ENCODE results near the gene FCER2. TPM values are rescaled to one million over a fixed set of nuclear protein-coding genes. Genes with fewer than 3 reads are reported as not detected.

FCER2 gene
- total and polyA plus RNA-seq, 2 of the 13 experiments (the other 11 are each of a cell fraction or from before 2014, with no cell fraction given), result not detected

DNA sequence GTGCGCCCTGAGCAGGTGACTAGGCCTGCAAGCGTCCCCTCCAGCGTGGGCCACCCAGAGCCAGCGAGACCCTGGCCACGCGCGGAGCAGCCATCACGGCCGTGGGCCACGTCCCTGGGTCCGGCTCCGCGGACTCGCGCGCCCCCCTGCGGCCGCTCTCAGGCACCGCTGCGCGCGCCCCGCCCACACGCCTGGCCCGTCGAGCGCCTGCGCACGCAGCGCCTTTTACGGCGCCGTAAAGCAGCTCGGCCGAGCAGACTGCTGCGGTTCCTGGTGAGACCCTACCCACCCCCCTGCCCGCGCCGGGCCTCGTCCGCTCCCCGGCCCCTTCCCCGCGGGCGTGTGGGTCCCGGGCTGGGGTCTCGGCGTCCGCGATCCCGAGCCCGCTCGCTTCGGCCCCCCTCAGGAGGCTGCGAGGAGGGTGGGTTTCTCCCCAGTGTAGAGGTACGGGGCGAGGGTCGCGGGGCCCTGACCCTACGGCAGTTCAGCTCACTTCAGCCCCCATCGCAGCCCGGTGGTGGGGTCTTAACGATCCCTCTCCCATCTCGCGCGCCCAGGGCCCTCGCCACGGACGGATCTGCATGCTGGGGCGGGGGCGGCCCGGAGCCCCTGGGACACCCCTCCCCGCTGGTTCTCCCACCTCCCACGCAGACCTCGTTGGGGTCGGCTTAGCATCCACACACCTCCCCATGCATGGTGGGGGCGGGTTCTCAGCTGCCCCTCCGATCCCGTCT lies 21.2 kb downstream of the FCER2 start, which contains the start of gene TRAPPC5 (continued):
- TF ChIP-seq ZFP62 (CRISPR knock-in tag; IDR thresholded peaks at IDR 0.05) (no peak), PCBP1 (IDR thresholded peaks at IDR 0.05; ENCODE audit: borderline replicate concordance, low read depth, low read length) (no peak), KDM3A (CRISPR knock-in tag; IDR thresholded peaks at IDR 0.05; ENCODE audit: low read depth) (0 out of 2 replicates have a peak, but pooled peaks have one; percentile 45), HHEX (CRISPR knock-in tag; IDR thresholded peaks at IDR 0.05) (no peak), ZMYM4 (CRISPR knock-in tag; IDR thresholded peaks at IDR 0.05) (peak; percentile 72; the same call in 1 of the 2 replicates), PPARG (CRISPR knock-in tag; conservative IDR thresholded peaks at IDR 0.05) (peak; percentile 61; the same call in 1 of the 2 replicates), RBFOX2 (IDR thresholded peaks at IDR 0.05; ENCODE audit: low read depth, low read length) (peak; percentile 80), HOXA7 (CRISPR knock-in tag; IDR thresholded peaks at IDR 0.05) (no peak), ZNF329 (CRISPR knock-in tag; IDR thresholded peaks at IDR 0.05; ENCODE audit: low read depth) (no peak)
- TF ChIP-seq, protein P1, sequence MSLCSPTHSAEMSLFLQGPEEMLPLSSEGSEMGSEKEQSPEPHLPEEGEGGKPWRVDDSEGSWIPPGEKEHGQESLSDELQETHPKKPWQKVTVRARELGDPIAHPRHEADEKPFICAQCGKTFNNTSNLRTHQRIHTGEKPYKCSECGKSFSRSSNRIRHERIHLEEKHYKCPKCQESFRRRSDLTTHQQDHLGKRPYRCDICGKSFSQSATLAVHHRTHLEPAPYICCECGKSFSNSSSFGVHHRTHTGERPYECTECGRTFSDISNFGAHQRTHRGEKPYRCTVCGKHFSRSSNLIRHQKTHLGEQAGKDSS (CRISPR knock-in tag; IDR thresholded peaks at IDR 0.05; ENCODE audit: borderline replicate concordance, low read depth), result no peak; the same call in 1 of the 2 replicates
- TF ChIP-seq, protein P2, sequence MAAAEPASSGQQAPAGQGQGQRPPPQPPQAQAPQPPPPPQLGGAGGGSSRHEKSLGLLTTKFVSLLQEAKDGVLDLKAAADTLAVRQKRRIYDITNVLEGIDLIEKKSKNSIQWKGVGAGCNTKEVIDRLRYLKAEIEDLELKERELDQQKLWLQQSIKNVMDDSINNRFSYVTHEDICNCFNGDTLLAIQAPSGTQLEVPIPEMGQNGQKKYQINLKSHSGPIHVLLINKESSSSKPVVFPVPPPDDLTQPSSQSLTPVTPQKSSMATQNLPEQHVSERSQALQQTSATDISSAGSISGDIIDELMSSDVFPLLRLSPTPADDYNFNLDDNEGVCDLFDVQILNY (CRISPR knock-in tag; conservative IDR thresholded peaks at IDR 0.05), result peak; percentile 68; the same call in 1 of the 2 replicates
- TF ChIP-seq, protein P3, sequence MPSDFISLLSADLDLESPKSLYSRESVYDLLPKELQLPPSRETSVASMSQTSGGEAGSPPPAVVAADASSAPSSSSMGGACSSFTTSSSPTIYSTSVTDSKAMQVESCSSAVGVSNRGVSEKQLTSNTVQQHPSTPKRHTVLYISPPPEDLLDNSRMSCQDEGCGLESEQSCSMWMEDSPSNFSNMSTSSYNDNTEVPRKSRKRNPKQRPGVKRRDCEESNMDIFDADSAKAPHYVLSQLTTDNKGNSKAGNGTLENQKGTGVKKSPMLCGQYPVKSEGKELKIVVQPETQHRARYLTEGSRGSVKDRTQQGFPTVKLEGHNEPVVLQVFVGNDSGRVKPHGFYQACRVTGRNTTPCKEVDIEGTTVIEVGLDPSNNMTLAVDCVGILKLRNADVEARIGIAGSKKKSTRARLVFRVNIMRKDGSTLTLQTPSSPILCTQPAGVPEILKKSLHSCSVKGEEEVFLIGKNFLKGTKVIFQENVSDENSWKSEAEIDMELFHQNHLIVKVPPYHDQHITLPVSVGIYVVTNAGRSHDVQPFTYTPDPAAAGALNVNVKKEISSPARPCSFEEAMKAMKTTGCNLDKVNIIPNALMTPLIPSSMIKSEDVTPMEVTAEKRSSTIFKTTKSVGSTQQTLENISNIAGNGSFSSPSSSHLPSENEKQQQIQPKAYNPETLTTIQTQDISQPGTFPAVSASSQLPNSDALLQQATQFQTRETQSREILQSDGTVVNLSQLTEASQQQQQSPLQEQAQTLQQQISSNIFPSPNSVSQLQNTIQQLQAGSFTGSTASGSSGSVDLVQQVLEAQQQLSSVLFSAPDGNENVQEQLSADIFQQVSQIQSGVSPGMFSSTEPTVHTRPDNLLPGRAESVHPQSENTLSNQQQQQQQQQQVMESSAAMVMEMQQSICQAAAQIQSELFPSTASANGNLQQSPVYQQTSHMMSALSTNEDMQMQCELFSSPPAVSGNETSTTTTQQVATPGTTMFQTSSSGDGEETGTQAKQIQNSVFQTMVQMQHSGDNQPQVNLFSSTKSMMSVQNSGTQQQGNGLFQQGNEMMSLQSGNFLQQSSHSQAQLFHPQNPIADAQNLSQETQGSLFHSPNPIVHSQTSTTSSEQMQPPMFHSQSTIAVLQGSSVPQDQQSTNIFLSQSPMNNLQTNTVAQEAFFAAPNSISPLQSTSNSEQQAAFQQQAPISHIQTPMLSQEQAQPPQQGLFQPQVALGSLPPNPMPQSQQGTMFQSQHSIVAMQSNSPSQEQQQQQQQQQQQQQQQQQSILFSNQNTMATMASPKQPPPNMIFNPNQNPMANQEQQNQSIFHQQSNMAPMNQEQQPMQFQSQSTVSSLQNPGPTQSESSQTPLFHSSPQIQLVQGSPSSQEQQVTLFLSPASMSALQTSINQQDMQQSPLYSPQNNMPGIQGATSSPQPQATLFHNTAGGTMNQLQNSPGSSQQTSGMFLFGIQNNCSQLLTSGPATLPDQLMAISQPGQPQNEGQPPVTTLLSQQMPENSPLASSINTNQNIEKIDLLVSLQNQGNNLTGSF (CRISPR knock-in tag; IDR thresholded peaks at IDR 0.05), result 0 out of 2 replicates have a peak, but pooled peaks have one; percentile 44
- TF ChIP-seq, protein P4, sequence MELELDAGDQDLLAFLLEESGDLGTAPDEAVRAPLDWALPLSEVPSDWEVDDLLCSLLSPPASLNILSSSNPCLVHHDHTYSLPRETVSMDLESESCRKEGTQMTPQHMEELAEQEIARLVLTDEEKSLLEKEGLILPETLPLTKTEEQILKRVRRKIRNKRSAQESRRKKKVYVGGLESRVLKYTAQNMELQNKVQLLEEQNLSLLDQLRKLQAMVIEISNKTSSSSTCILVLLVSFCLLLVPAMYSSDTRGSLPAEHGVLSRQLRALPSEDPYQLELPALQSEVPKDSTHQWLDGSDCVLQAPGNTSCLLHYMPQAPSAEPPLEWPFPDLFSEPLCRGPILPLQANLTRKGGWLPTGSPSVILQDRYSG (CRISPR knock-in tag; IDR thresholded peaks at IDR 0.05), result 0 out of 2 replicates have a peak, but pooled peaks have one; percentile 30
- TF ChIP-seq, protein P5, sequence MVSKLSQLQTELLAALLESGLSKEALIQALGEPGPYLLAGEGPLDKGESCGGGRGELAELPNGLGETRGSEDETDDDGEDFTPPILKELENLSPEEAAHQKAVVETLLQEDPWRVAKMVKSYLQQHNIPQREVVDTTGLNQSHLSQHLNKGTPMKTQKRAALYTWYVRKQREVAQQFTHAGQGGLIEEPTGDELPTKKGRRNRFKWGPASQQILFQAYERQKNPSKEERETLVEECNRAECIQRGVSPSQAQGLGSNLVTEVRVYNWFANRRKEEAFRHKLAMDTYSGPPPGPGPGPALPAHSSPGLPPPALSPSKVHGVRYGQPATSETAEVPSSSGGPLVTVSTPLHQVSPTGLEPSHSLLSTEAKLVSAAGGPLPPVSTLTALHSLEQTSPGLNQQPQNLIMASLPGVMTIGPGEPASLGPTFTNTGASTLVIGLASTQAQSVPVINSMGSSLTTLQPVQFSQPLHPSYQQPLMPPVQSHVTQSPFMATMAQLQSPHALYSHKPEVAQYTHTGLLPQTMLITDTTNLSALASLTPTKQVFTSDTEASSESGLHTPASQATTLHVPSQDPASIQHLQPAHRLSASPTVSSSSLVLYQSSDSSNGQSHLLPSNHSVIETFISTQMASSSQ (IDR thresholded peaks at IDR 0.05; ENCODE audit: low read depth), result no peak
- TF ChIP-seq, protein P5 (CRISPR knock-in tag; IDR thresholded peaks at IDR 0.05; ENCODE audit: borderline replicate concordance), result peak; percentile 5
